ENCODE results near the gene WASF2. TPM values are rescaled to one million over a fixed set of nuclear protein-coding genes. Genes with fewer than 3 reads are reported as not detected.
A peak's percentile ranks its signal among the peaks of the same experiment; 100 is the strongest.
"Not testable (repeated sequence)": the region's sequence is repeated elsewhere in the genome, so short reads cannot be mapped to it uniquely, and the experiment has no call there.

The WASF2 gene
- total and polyA plus RNA-seq, 5 experiments from 2014 or later: 54.8 to 185 (median 68.9) TPM

DNA sequence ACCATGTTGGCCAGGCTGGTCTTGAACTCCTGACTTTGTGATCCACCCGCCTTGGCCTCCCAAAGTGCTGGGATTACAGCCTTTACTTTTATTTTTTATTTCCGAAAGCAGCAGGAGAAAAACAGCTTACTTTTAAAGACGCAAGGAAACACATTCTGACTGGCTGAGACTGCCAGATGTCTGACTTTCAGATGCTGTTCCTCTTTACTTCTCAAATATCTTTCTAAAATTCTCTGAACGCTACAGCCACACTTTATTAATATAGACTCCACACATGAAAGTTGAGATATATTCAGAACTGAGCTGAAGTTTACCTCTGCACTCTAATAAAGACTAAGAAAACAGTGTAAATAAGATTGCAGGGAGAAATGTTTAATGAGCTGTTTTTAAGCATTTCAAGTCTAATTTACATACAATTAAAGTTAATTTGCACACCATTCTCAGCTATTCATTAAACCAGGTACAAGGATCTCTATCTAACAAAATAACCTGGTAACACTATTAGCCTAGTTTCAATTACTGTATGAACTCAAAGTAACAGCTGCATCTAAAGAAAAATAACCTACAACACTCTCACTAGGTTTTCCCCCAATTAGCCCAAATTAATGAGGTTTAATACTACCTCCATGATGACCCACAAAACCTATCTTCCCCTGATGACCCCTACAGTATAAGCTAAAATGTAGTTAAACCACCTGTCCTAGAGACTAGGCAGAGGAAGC lies 24.9 kb downstream of the WASF2 start:
- Mint-ChIP-seq H3K36me3 (peaks cover 0 to 42% (median 1%) of the 10 kb centered on the region in 3 donors), H3K9me3 (no peaks in the 10 kb centered on the region), H3K4me3 (peak overlapping the region in 1 of 10 donors; percentile 22), H3K27ac (peak overlapping the region; percentile 12 to 73 (median 50)), H3K4me1 (peaks cover 25 to 59% (median 52%) of the 10 kb centered on the region in 4 donors), H3K27me3 (no peaks in the 10 kb centered on the region)
- DNase-seq (no peak), ATAC-seq (no peak)
- POLR2A ChIA-PET: interaction anchor here (1.0 to 1.4 kb wide), 4 partner anchors 10 to 25 kb away, joined by 3 to 6 read pairs (median 4); partner anchors contain the start of gene WASF2

DNA sequence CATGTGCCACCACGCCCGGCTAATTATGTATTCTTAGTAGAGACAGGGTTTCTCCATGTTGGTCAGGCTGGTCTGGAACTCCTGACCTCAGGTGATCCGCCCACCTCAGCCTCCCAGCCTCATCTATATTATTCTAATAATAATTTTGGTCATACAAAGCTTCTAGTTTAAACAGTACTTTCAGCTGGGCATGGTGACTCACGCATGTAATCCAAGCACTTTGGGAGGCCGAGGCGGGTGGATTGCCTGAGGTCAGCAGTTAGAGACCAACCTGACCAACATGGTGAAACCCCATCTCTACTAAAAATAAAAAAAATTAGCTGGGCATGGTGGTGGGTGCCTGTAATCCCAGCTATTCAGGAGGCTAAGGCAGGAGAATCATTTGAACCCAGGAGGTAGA lies 26.1 kb downstream of the WASF2 start:
- peaks cover 16 to 56% (median 45%) of the 10 kb centered on the region in 4 donors for H3K4me1 Mint-ChIP-seq
- H3K27me3 Mint-ChIP-seq, ATAC-seq, H3K4me3 Mint-ChIP-seq, H3K9me3 Mint-ChIP-seq, DNase-seq: not testable (repeated sequence)
- POLR2A ChIA-PET: interaction anchor here (0.8 kb wide), 1 partner anchor 1900 kb away, joined by 3 read pairs; no protein-coding TSS in a partner anchor
- peak overlapping the region in 1 of 10 donors; percentile 51 for H3K27ac Mint-ChIP-seq
- peaks cover 0 to 30% (median 1%) of the 10 kb centered on the region in 3 donors for H3K36me3 Mint-ChIP-seq

DNA sequence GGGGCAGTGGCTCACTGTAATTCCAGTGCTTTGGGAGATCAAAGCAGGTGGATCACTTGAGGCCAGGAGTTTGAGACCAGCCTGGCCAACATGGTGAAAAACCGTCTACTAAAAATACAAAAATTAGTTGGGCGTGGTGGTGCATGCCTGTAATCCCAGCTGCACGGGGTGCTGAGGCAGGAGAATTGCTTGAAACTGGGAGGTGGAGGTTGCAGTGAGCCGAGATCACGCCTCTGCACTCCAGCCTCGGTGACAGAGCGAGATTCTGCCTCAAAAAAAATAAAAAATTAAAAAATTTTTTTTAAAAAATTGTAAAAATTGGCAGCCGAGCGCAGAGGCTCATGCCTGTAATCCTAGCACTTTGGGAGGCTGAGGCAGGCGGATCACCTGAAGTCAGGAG lies 31.4 kb downstream of the WASF2 start:
- Mint-ChIP-seq H3K27ac (peak overlapping the region in 2 of 10 donors; percentile 21 to 44), H3K4me1 (peaks cover 11 to 56% (median 46%) of the 10 kb centered on the region in 4 donors)
- not testable (repeated sequence) for DNase-seq, H3K9me3 Mint-ChIP-seq, H3K36me3 Mint-ChIP-seq, H3K4me3 Mint-ChIP-seq, H3K27me3 Mint-ChIP-seq, ATAC-seq
- POLR2A ChIA-PET: interaction anchor here (0.9 to 1.4 kb wide), 2 partner anchors 24 to 63 kb away, joined by 3 to 5 read pairs; no protein-coding TSS in a partner anchor

DNA sequence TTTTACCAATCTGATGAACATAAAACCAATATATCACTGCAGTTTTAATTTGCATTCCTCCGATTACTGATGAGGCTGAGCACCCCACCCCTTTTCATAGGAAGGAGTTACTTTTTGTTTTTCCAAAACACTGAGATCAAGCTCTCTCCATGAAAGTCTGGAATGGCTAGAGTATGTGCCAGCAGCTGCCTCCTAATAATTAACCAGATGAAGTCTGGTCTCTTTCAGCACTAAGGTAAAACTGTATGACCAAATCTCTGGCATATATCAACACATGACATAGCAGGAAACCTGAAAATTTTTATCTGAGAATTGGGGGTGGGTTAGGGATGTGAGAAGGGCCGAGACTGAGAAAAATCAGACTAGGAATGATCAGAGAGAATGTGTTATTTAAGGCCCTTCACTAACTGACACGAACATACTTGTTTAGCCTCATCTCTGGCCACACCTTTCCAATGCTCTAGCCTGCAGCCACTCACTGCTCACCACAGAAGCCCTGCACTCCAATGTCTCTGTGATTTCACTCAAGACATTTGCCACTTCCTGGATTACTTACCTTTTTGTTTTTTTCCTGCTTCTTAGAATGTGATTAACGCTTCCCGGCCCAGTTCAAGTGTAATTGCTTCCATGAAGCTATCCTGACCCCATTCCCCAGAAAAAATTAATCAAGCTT lies 34.7 kb downstream of the WASF2 start:
- H3K9me3 Mint-ChIP-seq: no peaks in the 10 kb centered on the region
- H3K4me1 Mint-ChIP-seq: peaks cover 18 to 65% (median 56%) of the 10 kb centered on the region in 4 donors
- POLR2A ChIA-PET: interaction anchor here (0.5 to 2.6 kb wide), 6 partner anchors 10 to 259 kb away, joined by 3 to 10 read pairs (median 5); partner anchors contain the start of gene WASF2
- peak overlapping the region; percentile 57 to 77 (median 68) for H3K4me3 Mint-ChIP-seq
- no peaks in the 10 kb centered on the region for H3K27me3 Mint-ChIP-seq
- ATAC-seq: peak; percentile 78 to 91
- peak in 5 of 10 donors; percentile 6 to 47 (median 26) for DNase-seq
- no peaks in the 10 kb centered on the region for H3K36me3 Mint-ChIP-seq
- peak overlapping the region; percentile 22 to 94 (median 82) for H3K27ac Mint-ChIP-seq

DNA sequence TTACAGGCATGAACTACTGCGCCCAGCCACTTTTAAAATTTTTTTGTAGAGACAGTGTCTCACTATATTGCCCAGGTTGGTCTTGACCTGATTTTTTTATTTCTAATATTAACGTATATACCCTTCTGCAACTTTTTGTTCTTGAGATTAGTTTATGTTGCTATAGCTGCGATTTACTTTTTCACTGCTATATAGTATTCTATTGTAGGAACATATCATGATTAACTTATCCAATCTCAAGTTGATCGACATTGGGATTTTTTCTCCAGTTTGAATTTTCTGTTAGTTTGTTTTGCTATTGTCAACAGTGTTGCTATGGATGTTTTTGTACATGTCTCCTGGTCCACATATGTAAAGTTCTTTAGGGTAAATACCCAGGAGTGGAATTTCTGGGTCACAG lies 35.4 kb downstream of the WASF2 start:
- ATAC-seq: no peak
- H3K4me1 Mint-ChIP-seq: peaks cover 17 to 63% (median 54%) of the 10 kb centered on the region in 4 donors

DNA sequence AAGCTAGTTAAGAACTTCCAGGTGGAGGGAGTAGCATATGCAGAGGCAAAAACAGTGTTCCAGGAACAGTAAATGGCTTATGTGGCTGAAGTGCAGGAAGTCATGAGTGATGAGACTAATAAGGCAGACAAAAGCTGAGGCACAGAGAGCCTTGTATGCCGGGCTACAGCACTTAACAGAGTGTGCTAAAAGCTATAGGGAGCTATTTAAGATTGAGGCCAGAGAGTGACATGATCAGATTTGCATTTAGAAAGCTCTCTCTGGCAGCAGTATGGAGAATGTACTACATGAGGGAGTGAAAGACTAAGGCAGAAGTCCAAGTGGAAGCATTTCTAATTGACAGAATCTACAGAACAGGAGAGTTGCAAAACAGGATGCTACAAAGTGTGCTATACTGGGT lies 38.6 kb downstream of the WASF2 start:
- peak overlapping the region in 9 of 10 donors; percentile 3 to 60 (median 45) for H3K4me3 Mint-ChIP-seq
- ATAC-seq (peak in 1 of 2 donors; percentile 48), DNase-seq (no peak)
- no peaks in the 10 kb centered on the region for H3K27me3 Mint-ChIP-seq
- POLR2A ChIA-PET: interaction anchor here (0.6 to 2.1 kb wide), 5 partner anchors 10 to 39 kb away, joined by 3 to 10 read pairs (median 4); partner anchors contain the start of gene WASF2
- H3K27ac Mint-ChIP-seq: peak overlapping the region; percentile 36 to 87 (median 76)
- H3K9me3 Mint-ChIP-seq: no peaks in the 10 kb centered on the region
- H3K36me3 Mint-ChIP-seq: peaks cover 0 to 27% (median 5%) of the 10 kb centered on the region in 3 donors
- peaks cover 22 to 76% (median 67%) of the 10 kb centered on the region in 4 donors for H3K4me1 Mint-ChIP-seq

More for the DNA sequence above, 35.4 kb downstream of the WASF2 start:
- DNase-seq: no peak
- H3K36me3 Mint-ChIP-seq: peaks cover 0 to 2% (median 0%) of the 10 kb centered on the region in 3 donors
- POLR2A ChIA-PET: interaction anchor here (0.7 to 2.6 kb wide), 4 partner anchors 10 to 69 kb away, joined by 4 to 10 read pairs (median 7); no protein-coding TSS in a partner anchor
- no peaks in the 10 kb centered on the region for H3K9me3 Mint-ChIP-seq
- H3K27ac Mint-ChIP-seq: peak overlapping the region; percentile 22 to 94 (median 82)
- H3K4me3 Mint-ChIP-seq: peak overlapping the region in 7 of 10 donors; percentile 59 to 77 (median 69)
- no peaks in the 10 kb centered on the region for H3K27me3 Mint-ChIP-seq

DNA sequence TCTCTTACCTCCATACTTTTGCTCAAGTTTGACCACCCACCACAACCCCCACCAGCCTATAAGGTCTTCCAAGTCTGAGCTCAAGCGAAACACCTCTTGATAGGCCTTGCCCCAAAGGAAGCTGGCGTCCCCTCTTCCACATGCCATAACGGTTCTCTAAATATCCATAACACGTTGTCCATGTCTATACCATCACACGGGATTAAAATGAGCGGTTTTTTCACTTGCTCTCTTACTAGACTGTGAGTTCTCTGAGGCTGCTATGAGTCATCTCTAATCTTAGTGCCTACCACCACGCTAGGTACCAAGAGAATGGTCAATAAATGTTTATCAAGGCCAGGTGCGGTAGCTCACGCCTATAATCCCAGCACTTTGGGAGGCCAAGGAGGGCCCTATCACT lies 41.0 kb downstream of the WASF2 start:
- H3K9me3 Mint-ChIP-seq: no peaks in the 10 kb centered on the region
- H3K27me3 Mint-ChIP-seq: no peaks in the 10 kb centered on the region
- no peak for DNase-seq
- no peak for ATAC-seq
- peak overlapping the region in 1 of 10 donors; percentile 1 for H3K4me3 Mint-ChIP-seq
- peak overlapping the region in 4 of 10 donors; percentile 8 to 64 (median 54) for H3K27ac Mint-ChIP-seq
- peaks cover 24 to 73% (median 63%) of the 10 kb centered on the region in 4 donors for H3K4me1 Mint-ChIP-seq
- peaks cover 0 to 32% (median 5%) of the 10 kb centered on the region in 3 donors for H3K36me3 Mint-ChIP-seq
- POLR2A ChIA-PET: interaction anchor here (1.3 kb wide), 1 partner anchor 24 kb away, joined by 4 read pairs; no protein-coding TSS in a partner anchor

DNA sequence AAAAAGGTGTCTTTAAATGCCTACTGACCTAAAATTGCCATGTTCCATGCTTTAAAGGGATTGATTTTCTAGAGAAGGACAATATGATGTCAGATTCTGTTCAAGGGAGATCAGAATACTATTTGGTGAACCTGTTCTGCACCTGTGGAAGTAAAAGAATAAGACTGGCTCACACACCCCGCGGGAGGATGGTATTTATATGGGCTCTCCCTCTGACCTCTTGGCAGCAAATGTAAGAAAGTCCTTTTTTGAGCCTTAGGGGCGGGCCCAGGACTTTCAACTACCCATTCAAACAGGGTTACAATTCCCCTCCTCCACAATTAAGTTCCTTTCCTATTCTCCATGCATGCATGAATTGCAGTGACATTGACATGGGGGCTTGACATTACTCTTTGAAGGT lies 42.1 kb downstream of the WASF2 start:
- H3K27ac Mint-ChIP-seq: peak overlapping the region in 4 of 10 donors; percentile 3 to 50 (median 32)
- peaks cover 0 to 33% (median 5%) of the 10 kb centered on the region in 3 donors for H3K36me3 Mint-ChIP-seq
- POLR2A ChIA-PET: interaction anchor here (0.6 to 3.6 kb wide), 2 partner anchors 12 to 45 kb away, joined by 8 to 12 read pairs; no protein-coding TSS in a partner anchor
- DNase-seq (no peak), ATAC-seq (no peak)
- no peaks in the 10 kb centered on the region for H3K9me3 Mint-ChIP-seq
- H3K27me3 Mint-ChIP-seq: no peaks in the 10 kb centered on the region
- H3K4me1 Mint-ChIP-seq: peaks cover 24 to 66% (median 60%) of the 10 kb centered on the region in 4 donors
- H3K4me3 Mint-ChIP-seq: peak overlapping the region in 1 of 10 donors; percentile 2

DNA sequence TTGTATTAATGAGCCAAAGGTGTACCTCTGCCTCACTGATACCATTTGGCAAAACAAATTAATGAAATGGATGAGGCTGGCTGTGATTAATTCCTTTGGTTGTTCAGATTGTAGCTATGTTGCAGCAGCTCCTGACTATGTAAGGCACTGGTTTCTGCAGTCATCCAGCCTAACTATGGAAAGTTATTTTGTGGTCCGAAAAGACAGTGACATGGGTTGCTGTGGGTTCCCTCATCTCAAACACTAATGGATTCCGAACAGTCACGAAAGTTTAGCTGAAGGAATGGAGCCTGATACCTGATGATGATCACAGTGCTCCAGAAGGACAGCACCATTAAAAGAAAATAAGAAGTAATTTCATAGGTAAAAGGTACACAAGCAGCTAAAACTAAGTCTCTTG lies 42.6 kb downstream of the WASF2 start:
- POLR2A ChIA-PET: interaction anchor here (3.6 kb wide), 1 partner anchor 11 kb away, joined by 12 read pairs; no protein-coding TSS in a partner anchor
- H3K27me3 Mint-ChIP-seq: no peaks in the 10 kb centered on the region
- ATAC-seq (no peak), DNase-seq (no peak)
- peaks cover 0 to 33% (median 5%) of the 10 kb centered on the region in 3 donors for H3K36me3 Mint-ChIP-seq
- H3K27ac Mint-ChIP-seq: peak overlapping the region in 1 of 10 donors; percentile 29
- H3K4me3 Mint-ChIP-seq: no peak overlapping the region
- H3K9me3 Mint-ChIP-seq: no peaks in the 10 kb centered on the region
- peaks cover 24 to 66% (median 59%) of the 10 kb centered on the region in 4 donors for H3K4me1 Mint-ChIP-seq

DNA sequence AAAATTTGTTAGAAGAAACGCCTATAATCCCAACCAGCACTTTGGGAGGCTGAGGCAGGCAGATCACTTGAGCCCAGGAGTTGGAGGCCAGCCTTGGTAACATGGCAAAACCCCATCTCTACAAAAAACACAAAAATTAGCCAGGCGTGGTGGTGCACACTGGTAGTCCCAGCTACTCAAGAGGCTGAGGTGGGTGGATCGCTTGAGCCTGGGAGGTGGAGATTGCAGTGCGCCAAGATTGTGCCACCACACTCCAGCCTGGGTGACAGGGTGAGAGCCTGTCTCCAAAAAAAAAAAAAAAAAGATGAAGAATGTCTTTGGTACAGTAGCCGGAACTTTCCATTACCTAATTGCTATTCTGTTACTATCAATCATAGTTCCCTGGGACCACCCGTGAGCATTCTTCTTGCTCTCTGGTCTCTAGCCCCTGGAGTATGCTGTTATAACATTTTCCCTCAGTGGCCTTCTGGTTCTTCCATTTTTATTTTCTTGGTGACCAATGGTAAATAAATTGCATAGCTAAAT lies 43.4 kb downstream of the WASF2 start:
- Mint-ChIP-seq H3K4me1 (peaks cover 23 to 62% (median 56%) of the 10 kb centered on the region in 4 donors), H3K36me3 (peaks cover 0 to 33% (median 5%) of the 10 kb centered on the region in 3 donors), H3K9me3 (no peaks in the 10 kb centered on the region), H3K27ac (peak overlapping the region in 3 of 10 donors; percentile 8 to 48 (median 41)), H3K27me3 (no peaks in the 10 kb centered on the region), H3K4me3 (no peak overlapping the region)
- DNase-seq (no peak), ATAC-seq (no peak)
- POLR2A ChIA-PET: interaction anchor here (1.8 to 3.6 kb wide), 2 partner anchors 9 to 11 kb away, joined by 4 to 12 read pairs; no protein-coding TSS in a partner anchor

DNA sequence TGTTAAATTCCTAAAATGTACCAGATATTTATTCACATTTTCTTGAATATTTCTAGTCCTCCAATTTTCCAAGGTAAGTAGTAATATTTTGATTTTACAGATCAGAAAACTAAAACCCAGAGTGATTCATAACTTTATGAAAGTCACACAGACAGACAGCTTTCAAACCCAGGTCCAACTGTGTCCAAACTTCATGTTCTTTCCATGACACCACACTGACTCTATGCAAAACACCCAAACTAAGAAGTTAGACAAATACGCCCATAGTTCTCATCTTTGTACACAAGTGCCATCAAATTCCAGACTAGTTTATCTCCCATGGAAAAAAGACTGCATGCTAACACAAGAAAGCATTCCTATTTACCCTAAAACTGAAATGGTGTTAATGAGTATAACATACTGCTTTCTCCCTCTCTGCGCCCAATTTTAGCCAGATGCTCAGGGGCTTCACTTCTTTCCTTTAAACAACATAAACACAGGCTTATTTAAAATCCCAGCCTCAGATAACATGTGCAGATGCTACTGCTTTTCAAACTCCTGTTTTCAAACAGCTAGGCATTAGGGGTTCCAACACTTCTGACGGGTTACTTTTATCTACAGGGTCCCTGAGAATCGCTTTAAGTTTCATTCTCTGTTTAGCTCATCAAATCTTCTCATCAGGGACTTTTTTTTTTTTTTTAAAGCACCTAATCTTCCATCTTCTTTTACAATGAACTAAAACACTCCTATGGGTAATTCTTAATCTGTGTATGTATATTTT lies 44.6 kb downstream of the WASF2 start:
- DNase-seq: peak in 1 of 10 donors; percentile 31
- ATAC-seq: peak; percentile 71 to 75
- H3K36me3 Mint-ChIP-seq: peaks cover 0 to 38% (median 5%) of the 10 kb centered on the region in 3 donors
- H3K4me1 Mint-ChIP-seq: peaks cover 17 to 53% (median 45%) of the 10 kb centered on the region in 4 donors
- H3K27ac Mint-ChIP-seq: peak overlapping the region; percentile 23 to 91 (median 71)
- peak overlapping the region in 9 of 10 donors; percentile 3 to 66 (median 56) for H3K4me3 Mint-ChIP-seq
- H3K9me3 Mint-ChIP-seq: no peaks in the 10 kb centered on the region
- H3K27me3 Mint-ChIP-seq: no peaks in the 10 kb centered on the region
- POLR2A ChIA-PET: interaction anchor here (0.6 to 3.6 kb wide), 4 partner anchors 8 to 45 kb away, joined by 3 to 12 read pairs (median 4); partner anchors contain the start of gene WASF2
